Spleen (tissue), 11 donors: ENCODE results near the gene HAUS7. TPM values are rescaled to one million over a fixed set of nuclear protein-coding genes. Genes with fewer than 3 reads are reported as not detected.
A peak's percentile ranks its signal among the peaks of the same experiment; 100 is the strongest.

Experiments
- DNase-seq: peaks from one replicate; pipeline ENCODE4 v3.0.0-alpha.2; 2020
- H3K27ac ChIP-seq, 8 donors: fragments of 200-600 bp; sonication (generic) in 7 of 8; 1 replicate in 4 of 8; 2 replicates in 4 of 8; pipeline versions ENCODE4 v1.5.0 to v1.8.0; 2016 to 2021; ENCODE audit warnings: inconsistent platforms in 4 of 8, mild to moderate bottlenecking in 4 of 8, moderate library complexity in 1 of 8
- H3K27me3 ChIP-seq, 7 donors: fragments of 200-600 bp; sonication (generic) in 6 of 7; replicated peaks in 1 of 7; 1 replicate in 4 of 7; 2 replicates in 3 of 7; pipeline versions ENCODE4 v1.5.0 to v1.8.0; 2016 to 2021; ENCODE audit warnings: inconsistent platforms in 3 of 7, mild to moderate bottlenecking in 1 of 7
- H3K36me3 ChIP-seq, 6 donors: fragments of 200-600 bp; sonication (generic) in 5 of 6; 1 replicate in 4 of 6; 2 replicates in 2 of 6; pipeline versions ENCODE4 v1.5.0 to v1.8.0; 2016 to 2021; ENCODE audit warnings: inconsistent platforms in 2 of 6
- H3K4me1 ChIP-seq, 6 donors: fragments of 200-600 bp; sonication (generic) in 5 of 6; 1 replicate in 3 of 6; 2 replicates in 3 of 6; pipeline versions ENCODE4 v1.5.0 to v1.8.0; 2016 to 2021; ENCODE audit warnings: inconsistent platforms in 3 of 6
- H3K4me3 ChIP-seq, 8 donors: fragments of 200-600 bp; sonication (generic) in 7 of 8; 1 replicate in 4 of 8; 2 replicates in 4 of 8; pipeline versions ENCODE4 v1.5.0 to v1.8.0; 2016 to 2021; ENCODE audit warnings: inconsistent platforms in 4 of 8, mild to moderate bottlenecking in 4 of 8, moderate library complexity in 2 of 8
- H3K9me3 ChIP-seq, 8 donors: fragments of 200-600 bp; sonication (generic) in 7 of 8; 1 replicate in 4 of 8; 2 replicates in 4 of 8; pipeline versions ENCODE4 v1.5.0 to v1.8.0; 2016 to 2021; ENCODE audit warnings: inconsistent platforms in 4 of 8
- POLR2A ChIP-seq, 3 donors: fragments of 450-650 bp; IDR thresholded peaks; one replicate each; pipeline ENCODE4 v1.5.1; 2017; ENCODE audit warnings: antibody characterized with exemption in 3 of 3, mild to moderate bottlenecking in 1 of 3
- POLR2AphosphoS5 ChIP-seq, 3 donors: sonication (generic); formaldehyde crosslinking; IDR thresholded peaks; one replicate each; pipeline ENCODE4 v1.5.1; 2017; ENCODE audit warnings: antibody characterized with exemption in 3 of 3
- WGBS, 5 donors: extraction: QIAGEN DNeasy Blood & Tissue Kit in 3 of 5; methylation state at CpG; one replicate each; pipeline versions ENCODE4 v1.1.5 to v1.1.7; 2013 to 2018; 5-methylcytosine and 5-hydroxymethylcytosine counted together
- intact Hi-C: fragments of 100-400 bp; cut with DNase I; formaldehyde crosslinking; loops from one replicate; pipeline ENCODE4 v1.15.0; 2023; ENCODE audit warnings: low total_unique reads
- polyA plus RNA-seq, 3 donors: library from polyadenylated mRNA; stranded (reverse); fragments of 200-250 nt; gene quantifications; one replicate each; pipeline ENCODE4 v1.2.1, GENCODE V29; 2013
- total RNA-seq, 7 donors: library from RNA; depleted of rRNA in 3 of 7; stranded (reverse); fragments of >200 nt in 3 of 7; fragmentation: NEBNext Ultra II Directional in 4 of 7; extraction: Animal tissue kit (Norgen Biotek cat#: 25700) in 4 of 7; gene quantifications; one replicate each; pipeline versions ENCODE4 v1.1.0 to v1.2.1, GENCODE V29; 2016 to 2021
- TF ChIP-seq, protein P1 (sequence below), 11 experiments: fragments of 200-600 bp in 7 of 11; fragments of 450-650 bp in 4 of 11; sonication (generic) in 4 of 11; IDR thresholded peaks in 8 of 11; conservative IDR thresholded peaks in 3 of 11; 1 replicate in 7 of 11; 2 replicates in 4 of 11; pipeline versions ENCODE4 v1.4.0 to v1.8.0; 2016 to 2021; ENCODE audit warnings: antibody characterized with exemption in 11 of 11, inconsistent platforms in 4 of 11, mild to moderate bottlenecking in 1 of 11
- donor health status: healthy with polysubstance abuse.
- donor health status: DM: no; HTN: no; CAD: no; lungs with moderate emphysema.
- donor health status: DM: no; HTN: no; CAD: no.
- donor health status: Bipolar disorder and iron deficiency.
- donor health status: healthy.
- donor health status: DM: no; HTN: no; CAD: no.
- donor health status: DM: yes; HTN: yes; CAD: no.

HAUS7 gene
- total and polyA plus RNA-seq, 10 donors = 23.6 to 83.7 (median 34.5) TPM

GRCh38 chrX:153458476-153458875 is 11.9 kb downstream of the HAUS7 start:
- WGBS, 5 donors = 82 to 96% (median 91%) methylated on average over 4 of the region's 4 CpGs
- DNase-seq = no peak
- TF ChIP-seq POLR2A (IDR thresholded peaks at IDR 0.05) (no peak), POLR2AphosphoS5 (IDR thresholded peaks at IDR 0.05) (no peak)
- TF ChIP-seq, protein P1, sequence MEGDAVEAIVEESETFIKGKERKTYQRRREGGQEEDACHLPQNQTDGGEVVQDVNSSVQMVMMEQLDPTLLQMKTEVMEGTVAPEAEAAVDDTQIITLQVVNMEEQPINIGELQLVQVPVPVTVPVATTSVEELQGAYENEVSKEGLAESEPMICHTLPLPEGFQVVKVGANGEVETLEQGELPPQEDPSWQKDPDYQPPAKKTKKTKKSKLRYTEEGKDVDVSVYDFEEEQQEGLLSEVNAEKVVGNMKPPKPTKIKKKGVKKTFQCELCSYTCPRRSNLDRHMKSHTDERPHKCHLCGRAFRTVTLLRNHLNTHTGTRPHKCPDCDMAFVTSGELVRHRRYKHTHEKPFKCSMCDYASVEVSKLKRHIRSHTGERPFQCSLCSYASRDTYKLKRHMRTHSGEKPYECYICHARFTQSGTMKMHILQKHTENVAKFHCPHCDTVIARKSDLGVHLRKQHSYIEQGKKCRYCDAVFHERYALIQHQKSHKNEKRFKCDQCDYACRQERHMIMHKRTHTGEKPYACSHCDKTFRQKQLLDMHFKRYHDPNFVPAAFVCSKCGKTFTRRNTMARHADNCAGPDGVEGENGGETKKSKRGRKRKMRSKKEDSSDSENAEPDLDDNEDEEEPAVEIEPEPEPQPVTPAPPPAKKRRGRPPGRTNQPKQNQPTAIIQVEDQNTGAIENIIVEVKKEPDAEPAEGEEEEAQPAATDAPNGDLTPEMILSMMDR (IDR thresholded peaks at IDR 0.05 in 8 of 11, conservative IDR thresholded peaks at IDR 0.05 in 3 of 11) = no peak

GRCh38 chrX:153457827-153458466 is 12.4 kb downstream of the HAUS7 start:
- Histone ChIP-seq H3K4me1 (no peaks in the 10 kb centered on the region), H3K4me3 (peak overlapping the region in 1 of 8 donors; percentile 4), H3K27ac (no peak overlapping the region), H3K9me3 (no peaks in the 10 kb centered on the region), H3K27me3 (no peaks in the 10 kb centered on the region), H3K36me3 (peaks cover 0 to 95% (median 19%) of the 10 kb centered on the region in 6 donors)
- intact Hi-C loops = no loop called here
- DNase-seq = peak; percentile 71
- TF ChIP-seq, protein P1 (IDR thresholded peaks at IDR 0.05 in 8 of 11, conservative IDR thresholded peaks at IDR 0.05 in 3 of 11) = no peak
- no peak for TF ChIP-seq POLR2A (IDR thresholded peaks at IDR 0.05)
- TF ChIP-seq POLR2AphosphoS5 (IDR thresholded peaks at IDR 0.05) = peak in 2 of 3 donors; percentile 6 to 18
- WGBS, 5 donors = 85 to 99% (median 93%) methylated on average over 11 to 17 of the region's 17 CpGs

More at GRCh38 chrX:153458476-153458875, 11.9 kb downstream of the HAUS7 start:
- Histone ChIP-seq H3K9me3 (no peaks in the 10 kb centered on the region), H3K27me3 (no peaks in the 10 kb centered on the region), H3K36me3 (peaks cover 0 to 99% (median 20%) of the 10 kb centered on the region in 6 donors), H3K4me3 (no peak overlapping the region), H3K4me1 (no peaks in the 10 kb centered on the region), H3K27ac (no peak overlapping the region)
- intact Hi-C loops = no loop called here

DNA sequence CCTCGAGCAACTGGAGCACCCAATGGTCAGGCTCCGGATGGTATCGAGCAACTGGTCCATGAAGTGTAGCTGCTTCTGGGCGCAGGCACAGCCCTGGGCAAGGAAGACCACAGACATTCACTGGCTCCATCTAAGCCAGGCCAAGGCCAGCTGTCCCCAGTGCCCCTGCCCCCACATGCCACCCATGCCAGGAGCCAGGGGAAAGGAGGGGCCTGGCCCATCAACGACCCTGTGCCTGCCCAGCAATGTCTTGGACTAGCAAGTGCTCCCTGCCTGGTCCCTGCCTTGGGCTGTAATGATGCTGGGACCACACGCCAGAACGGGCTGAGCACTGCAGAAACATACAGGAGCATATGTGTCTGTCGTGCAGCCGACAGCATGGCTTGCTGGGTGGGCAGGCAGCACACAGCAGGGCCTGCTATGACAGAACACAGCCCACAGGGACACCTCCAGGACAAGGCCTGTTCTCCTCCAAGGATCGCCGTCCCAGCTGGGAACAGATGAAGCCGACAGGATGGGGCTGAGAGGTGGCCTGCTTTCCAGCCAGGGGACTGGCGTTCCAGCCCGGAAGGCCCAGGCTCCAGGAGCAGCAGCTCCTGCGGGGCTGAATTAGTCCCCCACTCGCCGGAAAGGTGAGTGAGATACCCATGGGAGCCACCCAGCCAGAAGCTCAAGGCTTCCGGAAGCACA is 13.1 kb downstream of the HAUS7 start:
- Histone ChIP-seq H3K4me1 (no peaks in the 10 kb centered on the region), H3K27me3 (no peaks in the 10 kb centered on the region), H3K4me3 (no peak overlapping the region), H3K36me3 (peaks cover 0 to 89% (median 19%) of the 10 kb centered on the region in 6 donors), H3K27ac (no peak overlapping the region), H3K9me3 (no peaks in the 10 kb centered on the region)
- DNase-seq = peak; percentile 67
- WGBS, 5 donors = 80 to 100% (median 97%) methylated on average over 1 to 18 of the region's 18 CpGs
- no peak for TF ChIP-seq POLR2A (IDR thresholded peaks at IDR 0.05)
- TF ChIP-seq, protein P1 (IDR thresholded peaks at IDR 0.05 in 8 of 11, conservative IDR thresholded peaks at IDR 0.05 in 3 of 11) = no peak
- TF ChIP-seq POLR2AphosphoS5 (IDR thresholded peaks at IDR 0.05) = no peak
- intact Hi-C loops = no loop called here

GRCh38 chrX:153456704-153457103 is 13.7 kb downstream of the HAUS7 start:
- H3K4me3 ChIP-seq = no peak overlapping the region
- DNase-seq = no peak
- no peaks in the 10 kb centered on the region for H3K4me1 ChIP-seq
- H3K27me3 ChIP-seq = no peaks in the 10 kb centered on the region
- WGBS, 5 donors = 91 to 99% (median 94%) methylated on average over 7 to 9 of the region's 9 CpGs; no CpG with 5 or more reads in 1 of the 5 donors
- H3K36me3 ChIP-seq = peaks cover 0 to 89% (median 19%) of the 10 kb centered on the region in 6 donors
- H3K27ac ChIP-seq = no peak overlapping the region
- no peak for TF ChIP-seq POLR2A (IDR thresholded peaks at IDR 0.05)
- TF ChIP-seq, protein P1 (IDR thresholded peaks at IDR 0.05 in 8 of 11, conservative IDR thresholded peaks at IDR 0.05 in 3 of 11) = no peak
- no peak for TF ChIP-seq POLR2AphosphoS5 (IDR thresholded peaks at IDR 0.05)
- intact Hi-C loops = no loop called here
- no peaks in the 10 kb centered on the region for H3K9me3 ChIP-seq
